ENCODE data around the gene RIPK3.

DNA sequence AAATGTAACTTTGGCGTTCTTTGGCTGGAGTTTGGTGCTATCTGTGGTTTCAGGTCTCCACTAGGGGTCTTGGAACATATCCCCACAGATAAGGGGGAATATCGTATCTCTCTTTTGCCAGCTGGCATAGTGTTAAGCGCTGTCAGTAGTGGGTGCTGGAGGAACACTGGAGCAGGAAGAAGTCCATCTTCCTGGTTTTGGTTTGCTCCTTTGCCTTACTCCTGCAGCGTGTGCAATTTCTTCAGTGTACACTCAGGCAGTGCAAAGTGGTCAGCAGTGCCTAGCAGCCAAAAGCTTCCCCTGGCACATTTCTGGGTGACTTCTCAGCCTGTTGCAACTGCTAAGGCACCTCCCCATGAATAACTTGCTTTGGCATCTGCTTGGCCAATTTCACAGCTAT is 11.7 kb upstream of the RIPK3 start:
- no peak for TF ChIP-seq EZH2 (IDR thresholded peaks at IDR 0.05; ENCODE audit: borderline replicate concordance)
- TF ChIP-seq, protein P1, sequence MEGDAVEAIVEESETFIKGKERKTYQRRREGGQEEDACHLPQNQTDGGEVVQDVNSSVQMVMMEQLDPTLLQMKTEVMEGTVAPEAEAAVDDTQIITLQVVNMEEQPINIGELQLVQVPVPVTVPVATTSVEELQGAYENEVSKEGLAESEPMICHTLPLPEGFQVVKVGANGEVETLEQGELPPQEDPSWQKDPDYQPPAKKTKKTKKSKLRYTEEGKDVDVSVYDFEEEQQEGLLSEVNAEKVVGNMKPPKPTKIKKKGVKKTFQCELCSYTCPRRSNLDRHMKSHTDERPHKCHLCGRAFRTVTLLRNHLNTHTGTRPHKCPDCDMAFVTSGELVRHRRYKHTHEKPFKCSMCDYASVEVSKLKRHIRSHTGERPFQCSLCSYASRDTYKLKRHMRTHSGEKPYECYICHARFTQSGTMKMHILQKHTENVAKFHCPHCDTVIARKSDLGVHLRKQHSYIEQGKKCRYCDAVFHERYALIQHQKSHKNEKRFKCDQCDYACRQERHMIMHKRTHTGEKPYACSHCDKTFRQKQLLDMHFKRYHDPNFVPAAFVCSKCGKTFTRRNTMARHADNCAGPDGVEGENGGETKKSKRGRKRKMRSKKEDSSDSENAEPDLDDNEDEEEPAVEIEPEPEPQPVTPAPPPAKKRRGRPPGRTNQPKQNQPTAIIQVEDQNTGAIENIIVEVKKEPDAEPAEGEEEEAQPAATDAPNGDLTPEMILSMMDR (IDR thresholded peaks at IDR 0.05; ENCODE audit: poor library complexity): no peak
